Immature natural killer cell (primary cell): ENCODE data around the gene VSX2. TPM values are rescaled to one million over a fixed set of nuclear protein-coding genes. Genes with fewer than 3 reads are reported as not detected.

Experiments used
- DNase-seq, 3 donors: peaks; one replicate each; pipeline ENCODE4 v3.0.0; 2022; ENCODE audit warnings: mixed read lengths in 1 of 3
- H3K27ac Mint-ChIP-seq, 6 donors: one replicate each; pipeline ENCODE4 v1.8.0; 2020; ENCODE audit warnings: mixed read lengths in 6 of 6, mild to moderate bottlenecking in 5 of 6, inconsistent platforms in 4 of 6, moderate library complexity in 3 of 6
- H3K27me3 Mint-ChIP-seq, 3 donors: one replicate each; pipeline ENCODE4 v1.8.0; 2020 to 2021; ENCODE audit warnings: low read depth in 3 of 3, mild to moderate bottlenecking in 3 of 3, mixed read lengths in 3 of 3, moderate library complexity in 3 of 3, inconsistent platforms in 1 of 3
- H3K36me3 Mint-ChIP-seq, 3 donors: one replicate each; pipeline ENCODE4 v1.8.0; 2020; ENCODE audit warnings: mixed read lengths in 3 of 3, inconsistent platforms in 2 of 3, mild to moderate bottlenecking in 2 of 3
- H3K4me1 Mint-ChIP-seq, 2 donors: one replicate each; pipeline ENCODE4 v1.8.0; 2020; ENCODE audit warnings: inconsistent platforms in 2 of 2, mild to moderate bottlenecking in 2 of 2, mixed read lengths in 2 of 2, moderate library complexity in 1 of 2
- H3K4me3 Mint-ChIP-seq, 5 donors: one replicate each; pipeline ENCODE4 v1.8.0; 2020; ENCODE audit warnings: mild to moderate bottlenecking in 5 of 5, mixed read lengths in 5 of 5, inconsistent platforms in 3 of 5, moderate library complexity in 3 of 5
- H3K9me3 Mint-ChIP-seq, 6 donors: one replicate each; pipeline ENCODE4 v1.8.0; 2020; ENCODE audit warnings: mild to moderate bottlenecking in 6 of 6, mixed read lengths in 6 of 6, inconsistent platforms in 4 of 6, moderate library complexity in 3 of 6
- polyA plus RNA-seq, 3 donors: library from polyadenylated mRNA; unstranded; fragments of 300-500 nt; fragmentation: Illumina TruSeq; gene quantifications; one replicate each; pipeline ENCODE4 v1.2.3, GENCODE V29; 2021

Gene VSX2
- polyA plus RNA-seq, 3 donors from 2014 or later: not detected

DNA sequence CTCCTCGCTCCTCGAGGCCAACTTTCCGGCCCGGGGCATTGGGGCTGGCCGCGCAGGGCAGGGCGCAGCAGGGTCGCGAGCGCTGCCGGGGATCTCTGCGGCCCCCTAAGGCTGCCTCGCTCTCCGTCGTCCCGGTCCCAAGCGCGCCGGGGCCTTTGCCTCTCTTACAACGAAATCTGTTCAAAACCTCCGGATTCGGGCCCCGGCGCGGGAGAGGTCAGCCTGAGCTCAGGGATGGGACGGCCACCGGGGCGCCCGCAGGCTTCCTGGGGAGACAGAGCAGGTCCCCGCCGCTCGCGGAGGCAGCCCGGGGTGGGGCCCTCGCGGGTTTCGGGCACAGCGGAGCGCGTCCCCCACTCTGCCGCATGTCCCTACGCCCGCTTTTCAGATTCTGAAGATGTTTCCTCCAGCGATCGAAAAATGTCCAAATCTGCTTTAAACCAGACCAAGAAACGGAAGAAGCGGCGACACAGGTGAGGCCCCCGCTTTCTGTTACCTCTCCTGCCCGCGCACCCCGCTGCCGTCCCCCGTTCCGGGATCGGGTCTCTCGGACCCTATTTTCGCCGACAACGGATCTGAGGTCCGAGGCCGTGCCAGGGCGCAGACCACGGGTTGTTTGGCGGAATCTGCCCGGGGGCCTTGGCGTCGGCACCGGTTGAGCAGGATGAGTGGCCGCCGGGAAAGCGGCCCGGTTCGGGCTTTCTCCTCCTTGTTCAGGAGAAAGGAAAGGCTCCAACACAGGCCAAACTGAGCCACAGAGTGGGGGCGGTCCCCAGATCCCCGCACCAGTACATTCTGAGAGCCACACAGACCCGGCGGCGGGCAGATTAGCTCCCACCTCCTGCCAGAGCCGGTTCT lies 1.8 kb downstream of the VSX2 start:
- DNase-seq: no peak
- peaks cover 16 to 40% (median 36%) of the 10 kb centered on the region in 3 donors for H3K27me3 Mint-ChIP-seq
- H3K9me3 Mint-ChIP-seq: no peaks in the 10 kb centered on the region
- no peak overlapping the region for H3K27ac Mint-ChIP-seq
- peaks cover 0 to 7% (median 0%) of the 10 kb centered on the region in 3 donors for H3K36me3 Mint-ChIP-seq
- peak overlapping the region in 4 of 5 donors; percentile 30 to 67 (median 50) for H3K4me3 Mint-ChIP-seq
- peaks cover 5 to 9% of the 10 kb centered on the region in 2 donors for H3K4me1 Mint-ChIP-seq

DNA sequence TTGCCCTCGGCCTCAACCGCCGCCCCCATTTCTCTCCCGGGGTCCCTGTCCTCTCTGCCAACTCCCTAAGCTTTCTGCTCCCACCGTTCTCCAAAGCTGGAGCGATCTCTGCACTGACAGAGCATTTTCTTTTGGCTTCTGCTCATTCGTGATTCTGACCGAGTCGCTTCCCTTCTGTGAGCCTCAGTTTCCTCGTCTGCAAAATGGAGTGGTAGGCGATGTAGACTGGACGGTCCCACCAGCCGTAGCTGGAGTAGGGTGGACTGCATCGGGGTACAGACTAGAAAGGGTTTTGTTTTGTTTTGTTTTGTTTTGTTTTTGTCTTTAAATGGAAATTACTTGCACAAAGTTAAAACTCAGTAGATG lies 2.4 kb downstream of the VSX2 start:
- peak overlapping the region; percentile 27 to 67 (median 53) for H3K4me3 Mint-ChIP-seq
- H3K36me3 Mint-ChIP-seq: peaks cover 0 to 7% (median 0%) of the 10 kb centered on the region in 3 donors
- H3K27me3 Mint-ChIP-seq: peaks cover 16 to 38% (median 38%) of the 10 kb centered on the region in 3 donors
- H3K4me1 Mint-ChIP-seq: peaks cover 5 to 9% of the 10 kb centered on the region in 2 donors
- no peak overlapping the region for H3K27ac Mint-ChIP-seq
- DNase-seq: no peak
- H3K9me3 Mint-ChIP-seq: no peaks in the 10 kb centered on the region

DNA sequence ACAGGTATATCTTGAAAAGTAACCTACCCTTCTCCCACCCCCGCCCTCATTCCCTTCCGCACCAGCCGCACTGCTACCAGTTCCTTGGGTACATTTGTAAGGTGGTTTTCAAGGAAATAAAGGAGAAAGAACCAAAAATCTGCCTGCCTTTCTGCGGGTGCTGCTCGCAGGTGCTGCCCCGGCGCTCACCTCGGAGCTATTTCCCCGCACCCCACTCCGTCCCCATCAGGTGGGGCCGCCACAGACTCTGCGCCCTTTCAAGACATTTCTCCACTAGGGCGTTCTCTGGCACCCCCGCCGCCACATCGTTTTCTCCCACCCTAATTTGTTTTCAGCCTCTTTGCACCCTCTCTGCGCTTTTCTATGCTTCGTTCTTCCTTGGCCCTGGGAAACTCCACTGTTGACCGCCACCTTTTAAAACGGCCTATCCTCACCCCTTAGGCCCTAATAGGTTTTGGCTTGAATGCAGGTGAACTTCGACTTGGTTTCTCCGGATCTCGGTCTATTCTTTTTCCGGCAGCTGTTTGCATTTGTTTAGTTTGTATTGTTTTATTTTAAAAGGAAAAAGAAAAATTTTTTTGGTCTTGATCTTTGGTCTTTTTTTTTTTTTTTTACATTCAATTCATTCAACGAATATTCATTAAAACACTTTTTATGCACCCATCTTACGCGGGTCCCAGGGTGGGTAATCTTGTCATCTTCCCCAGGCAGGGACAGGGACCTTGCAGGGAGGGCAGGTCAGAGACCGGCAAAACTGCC lies 3.0 kb downstream of the VSX2 start:
- Mint-ChIP-seq H3K27ac (no peak overlapping the region), H3K4me3 (peak overlapping the region in 3 of 5 donors; percentile 15 to 53 (median 29)), H3K4me1 (peaks cover 5 to 9% of the 10 kb centered on the region in 2 donors), H3K9me3 (no peaks in the 10 kb centered on the region), H3K36me3 (peaks cover 0 to 7% (median 0%) of the 10 kb centered on the region in 3 donors), H3K27me3 (peaks cover 16 to 41% (median 37%) of the 10 kb centered on the region in 3 donors)
- DNase-seq: no peak

DNA sequence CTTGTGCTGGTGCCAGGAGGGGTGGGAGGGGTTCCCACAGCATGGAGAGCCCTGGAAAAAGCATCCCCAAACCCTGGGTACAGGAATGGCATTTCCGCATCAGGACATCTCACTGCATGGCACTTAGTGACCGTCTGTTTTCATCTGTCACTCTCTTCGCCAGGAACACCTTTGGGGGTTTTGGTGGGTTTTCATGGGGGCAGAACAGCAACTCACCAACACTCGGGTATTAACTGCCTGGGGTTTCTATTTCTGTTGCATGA lies 3.5 kb downstream of the VSX2 start:
- H3K27me3 Mint-ChIP-seq: peaks cover 16 to 39% (median 37%) of the 10 kb centered on the region in 3 donors
- H3K27ac Mint-ChIP-seq: no peak overlapping the region
- H3K4me3 Mint-ChIP-seq: no peak overlapping the region
- no peak for DNase-seq
- no peaks in the 10 kb centered on the region for H3K9me3 Mint-ChIP-seq
- peaks cover 5 to 9% of the 10 kb centered on the region in 2 donors for H3K4me1 Mint-ChIP-seq
- H3K36me3 Mint-ChIP-seq: peaks cover 0 to 7% (median 0%) of the 10 kb centered on the region in 3 donors

DNA sequence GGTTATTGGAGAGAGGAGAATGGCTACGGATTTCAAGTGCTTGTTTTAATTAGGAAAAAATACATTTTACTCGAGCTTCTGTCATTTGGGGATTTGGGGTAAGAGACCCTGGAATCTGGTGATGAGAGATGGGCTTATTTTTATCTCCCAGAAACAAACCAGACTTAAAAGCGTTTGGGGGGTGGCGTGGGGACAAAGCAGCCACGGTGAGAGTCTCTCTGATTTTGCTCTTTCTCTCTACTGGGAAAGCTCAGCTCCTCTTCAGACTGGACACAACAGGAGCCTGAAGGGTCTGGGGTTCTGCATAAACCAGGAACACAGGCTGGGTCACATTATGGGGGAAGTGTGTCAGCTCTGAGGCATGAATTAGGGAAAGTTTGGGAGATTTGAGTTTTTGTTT lies 3.8 kb downstream of the VSX2 start:
- peaks cover 0 to 7% (median 0%) of the 10 kb centered on the region in 3 donors for H3K36me3 Mint-ChIP-seq
- H3K4me3 Mint-ChIP-seq: no peak overlapping the region
- H3K4me1 Mint-ChIP-seq: peaks cover 5 to 9% of the 10 kb centered on the region in 2 donors
- H3K27ac Mint-ChIP-seq: no peak overlapping the region
- H3K9me3 Mint-ChIP-seq: no peaks in the 10 kb centered on the region
- peaks cover 16 to 39% (median 34%) of the 10 kb centered on the region in 3 donors for H3K27me3 Mint-ChIP-seq
- DNase-seq: no peak

DNA sequence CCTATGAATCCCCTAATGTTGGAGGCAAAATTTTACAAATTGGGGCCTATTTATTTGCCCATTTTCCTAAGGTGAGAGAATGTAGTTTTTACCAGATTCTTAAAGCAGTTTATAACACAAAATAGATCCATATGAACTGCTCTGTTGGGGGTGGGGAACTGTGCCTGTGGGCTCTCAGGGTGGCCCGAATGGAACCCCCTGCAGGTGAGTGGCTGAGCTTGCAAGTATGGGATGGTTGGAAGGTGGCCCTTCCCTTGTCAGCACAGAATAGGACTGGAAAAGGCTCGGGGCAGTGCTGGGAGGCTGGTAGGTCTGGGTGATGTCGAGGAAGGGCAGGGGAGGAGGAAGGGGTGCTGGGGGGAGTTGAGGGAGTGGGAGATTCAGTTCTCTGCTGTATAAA lies 4.9 kb downstream of the VSX2 start:
- no peak overlapping the region for H3K27ac Mint-ChIP-seq
- no peak for DNase-seq
- H3K4me1 Mint-ChIP-seq: peaks cover 5 to 9% of the 10 kb centered on the region in 2 donors
- H3K4me3 Mint-ChIP-seq: no peak overlapping the region
- no peaks in the 10 kb centered on the region for H3K9me3 Mint-ChIP-seq
- H3K27me3 Mint-ChIP-seq: peaks cover 16 to 37% (median 25%) of the 10 kb centered on the region in 3 donors
- peaks cover 0 to 7% (median 0%) of the 10 kb centered on the region in 3 donors for H3K36me3 Mint-ChIP-seq

DNA sequence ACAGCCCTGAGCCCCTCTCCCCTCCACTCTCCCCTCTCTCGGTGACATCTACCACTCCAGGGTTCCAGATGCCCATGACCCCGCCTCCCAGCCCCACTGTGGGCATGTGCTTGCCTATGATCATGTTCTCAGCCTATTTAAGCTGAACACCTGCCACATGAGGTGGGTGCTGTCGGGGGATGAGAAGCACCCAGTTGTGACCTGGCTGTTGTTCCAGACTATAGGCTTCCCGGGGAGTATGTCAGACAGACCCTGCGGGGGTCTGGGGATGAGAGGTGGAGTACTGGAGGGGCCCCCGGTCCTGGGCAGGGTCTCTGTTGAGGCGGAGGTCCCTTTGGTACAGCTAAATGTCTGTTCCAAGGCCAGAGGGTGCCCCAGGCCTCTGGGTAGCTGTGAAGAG lies 6.0 kb downstream of the VSX2 start:
- peaks cover 16 to 37% (median 25%) of the 10 kb centered on the region in 3 donors for H3K27me3 Mint-ChIP-seq
- no peak for DNase-seq
- H3K36me3 Mint-ChIP-seq: peaks cover 0 to 7% (median 0%) of the 10 kb centered on the region in 3 donors
- no peaks in the 10 kb centered on the region for H3K9me3 Mint-ChIP-seq
- no peak overlapping the region for H3K4me3 Mint-ChIP-seq
- peaks cover 5 to 9% of the 10 kb centered on the region in 2 donors for H3K4me1 Mint-ChIP-seq
- H3K27ac Mint-ChIP-seq: no peak overlapping the region

DNA sequence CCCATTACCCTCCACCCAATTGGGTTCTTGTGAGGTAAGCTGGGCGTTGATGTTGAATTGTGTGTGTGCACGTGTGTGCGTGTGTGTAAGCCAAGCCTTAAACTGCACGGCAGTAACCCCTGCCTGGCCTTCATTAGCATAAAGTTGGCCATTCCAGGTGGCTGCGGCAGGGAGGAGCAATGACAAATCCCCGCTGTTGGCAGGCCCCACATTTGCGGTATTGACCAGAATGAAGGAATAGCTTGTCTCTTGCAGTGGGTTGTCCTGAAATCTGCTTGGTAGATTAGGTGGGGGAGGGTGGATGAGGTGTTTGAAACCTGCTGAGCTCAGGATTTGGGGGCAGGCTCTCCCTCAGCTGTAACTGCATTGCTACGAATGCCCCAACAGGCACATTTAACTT lies 7.3 kb downstream of the VSX2 start:
- Mint-ChIP-seq H3K4me3 (no peak overlapping the region), H3K9me3 (no peaks in the 10 kb centered on the region), H3K36me3 (peaks cover 0 to 7% (median 0%) of the 10 kb centered on the region in 3 donors), H3K27me3 (peaks cover 16 to 38% (median 26%) of the 10 kb centered on the region in 3 donors), H3K4me1 (peaks cover 7 to 10% of the 10 kb centered on the region in 2 donors), H3K27ac (no peak overlapping the region)
- DNase-seq: no peak

DNA sequence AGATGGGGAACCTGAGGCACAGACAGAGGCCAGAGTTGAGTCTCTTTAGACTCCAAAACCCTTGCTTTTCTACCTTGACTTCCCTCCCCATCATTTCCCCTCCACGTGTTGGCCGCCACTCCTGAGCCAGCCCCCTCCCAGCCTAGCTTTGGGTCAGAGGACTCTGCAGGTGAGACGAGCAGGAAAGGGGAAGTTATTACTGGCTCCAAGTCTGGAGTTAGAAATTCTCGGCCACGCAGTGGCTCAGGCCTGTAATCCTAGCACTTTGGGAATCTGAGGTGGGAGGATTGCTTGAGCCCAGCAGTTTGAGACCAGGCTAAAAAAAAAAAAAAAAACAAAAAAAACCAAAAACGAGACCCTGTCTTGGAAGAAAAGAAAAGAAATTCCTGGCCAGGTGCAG lies 8.8 kb downstream of the VSX2 start:
- Mint-ChIP-seq H3K9me3 (no peaks in the 10 kb centered on the region), H3K27me3 (peaks cover 13 to 33% (median 16%) of the 10 kb centered on the region in 3 donors), H3K4me3 (no peak overlapping the region), H3K27ac (no peak overlapping the region), H3K36me3 (peaks cover 0 to 7% (median 0%) of the 10 kb centered on the region in 3 donors), H3K4me1 (peaks cover 6 to 7% of the 10 kb centered on the region in 2 donors)
- DNase-seq: no peak

DNA sequence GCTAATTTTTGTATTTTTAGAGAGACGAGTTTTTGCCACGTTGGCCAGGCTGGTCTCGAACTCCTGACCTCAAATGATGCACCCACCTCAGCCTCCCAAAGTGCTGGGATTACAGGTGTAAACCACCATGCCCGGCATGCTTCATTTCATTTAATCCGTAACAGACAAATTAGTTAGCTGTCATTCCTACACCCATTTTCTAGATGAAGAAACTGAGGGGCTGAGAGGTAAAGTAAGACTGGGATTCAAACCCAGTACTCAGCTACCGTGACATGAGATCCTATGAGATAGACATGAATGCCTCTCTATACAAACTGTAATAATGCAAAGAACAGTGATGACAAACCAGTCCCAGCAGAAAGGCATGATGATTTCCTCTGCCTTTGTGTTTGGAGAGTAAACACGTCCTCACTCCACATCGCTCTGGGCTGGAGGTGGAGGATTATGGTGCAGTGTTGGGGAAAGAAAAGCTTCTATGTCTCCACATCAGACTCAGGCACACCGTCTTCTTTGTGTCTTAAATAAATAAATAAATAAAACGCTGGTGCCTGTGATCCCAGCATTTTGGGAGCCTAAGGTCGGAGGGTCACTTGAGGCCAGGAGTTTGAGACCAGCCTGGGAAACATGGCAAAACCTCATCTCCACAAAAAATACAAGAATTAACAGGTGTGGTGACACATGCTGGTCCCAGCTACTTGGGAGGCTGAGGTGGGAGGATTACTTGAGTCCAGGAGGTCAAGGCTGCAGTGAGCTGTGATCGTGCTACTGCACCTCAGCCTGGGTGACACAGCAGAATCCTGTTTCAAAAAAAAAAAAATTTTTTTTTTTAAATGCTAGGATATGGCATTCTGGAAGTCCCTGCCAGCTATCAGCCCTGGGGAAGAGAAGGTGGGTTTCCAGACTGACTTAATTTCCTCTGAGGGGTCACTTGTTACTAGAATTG lies 10.5 kb downstream of the VSX2 start:
- Mint-ChIP-seq H3K4me1 (peaks cover 6 to 7% of the 10 kb centered on the region in 2 donors), H3K4me3 (no peak overlapping the region), H3K9me3 (no peaks in the 10 kb centered on the region), H3K27ac (no peak overlapping the region), H3K36me3 (no peaks in the 10 kb centered on the region), H3K27me3 (peaks cover 6 to 19% (median 12%) of the 10 kb centered on the region in 3 donors)
- no peak for DNase-seq

DNA sequence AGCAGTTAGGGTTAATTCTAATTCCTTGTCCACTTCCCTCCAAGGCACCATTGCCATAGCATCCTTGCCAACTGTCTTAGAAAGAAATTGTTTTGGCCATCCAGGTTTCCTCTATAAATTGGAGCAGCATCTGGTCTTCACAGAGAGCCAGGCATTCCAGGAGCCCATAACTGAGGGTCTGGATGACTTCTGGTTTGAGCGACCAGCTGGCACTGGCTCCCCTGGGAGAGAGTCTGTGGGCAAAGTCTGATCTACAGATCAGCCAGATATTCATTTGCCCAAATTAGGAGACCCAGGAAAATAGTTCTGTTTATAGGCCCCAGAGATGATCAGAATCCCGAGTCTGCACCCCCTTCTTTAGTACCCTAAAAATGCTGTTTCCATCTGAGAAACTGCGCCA lies 16.0 kb downstream of the VSX2 start:
- H3K27me3 Mint-ChIP-seq: peaks cover 6 to 9% (median 7%) of the 10 kb centered on the region in 3 donors
- H3K36me3 Mint-ChIP-seq: no peaks in the 10 kb centered on the region
- H3K9me3 Mint-ChIP-seq: no peaks in the 10 kb centered on the region
- H3K4me3 Mint-ChIP-seq: peak overlapping the region in 1 of 5 donors; percentile 29
- H3K27ac Mint-ChIP-seq: no peak overlapping the region
- DNase-seq: no peak
- H3K4me1 Mint-ChIP-seq: peaks cover 12 to 18% of the 10 kb centered on the region in 2 donors

DNA sequence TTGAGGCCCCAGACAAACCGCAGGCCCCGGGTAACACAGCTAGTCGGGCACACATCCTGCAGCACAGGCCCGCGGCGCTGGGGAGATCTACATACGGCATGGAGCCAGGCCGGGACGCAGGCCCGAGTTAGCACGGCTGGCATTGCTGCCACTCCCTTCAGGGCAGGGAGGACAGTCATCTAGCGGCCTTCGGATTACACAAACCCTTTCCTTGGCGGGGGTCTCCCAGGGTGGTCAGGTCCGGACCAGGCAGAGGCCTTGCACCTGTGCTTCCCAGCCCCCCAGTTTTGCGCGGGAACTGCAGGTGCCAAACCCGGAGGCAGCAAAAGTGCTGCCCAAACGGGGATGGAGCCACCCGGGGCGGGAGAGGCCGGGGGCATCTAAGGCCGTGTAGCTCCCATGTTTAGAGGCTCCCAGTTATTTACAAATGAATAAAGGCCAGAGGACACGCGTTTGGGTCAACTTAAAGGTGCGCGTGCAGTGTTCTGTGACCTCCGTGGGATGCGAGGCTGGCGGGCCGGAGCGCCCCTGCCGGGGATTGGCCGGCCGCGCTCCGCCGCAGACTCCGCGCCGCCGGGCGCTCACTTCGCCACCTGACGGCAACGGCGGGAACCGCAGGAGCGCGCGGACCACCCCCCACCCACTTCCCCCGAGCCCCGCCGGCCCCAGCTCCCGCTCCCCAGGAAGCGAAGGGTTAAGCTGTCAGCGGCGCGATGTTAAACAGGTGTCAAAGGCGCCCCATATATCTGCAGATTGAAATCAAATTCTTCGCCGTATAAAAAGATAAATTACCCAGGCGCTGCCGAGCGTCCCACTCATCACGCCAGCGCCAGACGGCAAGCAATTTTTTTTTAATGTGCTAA lies 18.1 kb downstream of the VSX2 start:
- no peaks in the 10 kb centered on the region for H3K36me3 Mint-ChIP-seq
- DNase-seq: peak; percentile 39 to 65 (median 54)
- H3K4me3 Mint-ChIP-seq: peak overlapping the region; percentile 79 to 88 (median 83)
- H3K27ac Mint-ChIP-seq: no peak overlapping the region
- H3K9me3 Mint-ChIP-seq: no peaks in the 10 kb centered on the region
- H3K27me3 Mint-ChIP-seq: peaks cover 0 to 6% (median 6%) of the 10 kb centered on the region in 3 donors
- peaks cover 6 to 11% of the 10 kb centered on the region in 2 donors for H3K4me1 Mint-ChIP-seq
